Kasumi-1 (cell line): Measurements from ENCODE around the gene MGST2.
"Not testable (repeated sequence)": the region's sequence is repeated elsewhere in the genome, so short reads cannot be mapped to it uniquely, and the experiment has no call there.

Experiments
- DNase-seq, 2 experiments: peaks; one replicate each; lab custom pipeline; 2025; lab: John Stamatoyannopoulos, UW

Gene MGST2

DNA sequence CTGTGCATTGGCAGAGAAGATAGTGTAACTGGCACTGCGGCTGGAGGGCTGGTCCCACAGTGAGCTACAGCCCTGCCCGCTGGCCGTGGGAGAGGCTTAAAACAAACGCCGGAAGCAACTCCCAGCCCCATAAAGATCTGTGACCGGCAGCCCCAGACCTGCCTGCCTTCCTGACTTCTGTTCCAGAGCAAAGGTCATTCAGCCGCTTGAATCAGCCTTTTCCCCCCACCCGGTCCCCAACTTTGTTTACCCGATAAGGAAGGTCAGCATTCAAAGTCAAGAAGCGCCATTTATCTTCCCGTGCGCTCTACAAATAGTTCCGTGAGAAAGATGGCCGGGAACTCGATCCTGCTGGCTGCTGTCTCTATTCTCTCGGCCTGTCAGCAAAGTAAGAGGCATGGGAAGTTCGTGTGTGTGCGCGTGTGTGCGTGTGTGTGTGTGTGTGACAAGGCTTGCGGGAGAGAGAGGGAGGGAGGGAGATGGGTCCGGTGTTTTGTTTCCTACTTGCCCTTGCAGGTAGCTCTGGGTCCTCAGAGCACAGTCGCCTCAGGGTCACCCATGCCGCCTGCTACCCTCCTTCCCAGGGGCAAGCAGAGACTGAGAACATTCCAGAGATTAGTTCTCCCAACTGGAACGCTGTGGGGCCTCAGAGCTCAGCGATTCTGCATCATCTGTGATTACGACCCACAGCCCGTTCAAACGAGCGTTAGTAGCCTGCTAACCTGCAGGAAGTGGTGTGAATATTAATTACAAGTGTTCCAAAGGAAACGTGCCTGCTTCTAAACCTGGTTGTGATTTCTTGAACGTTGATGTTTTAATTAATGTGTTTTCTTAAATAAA is at the start of gene MGST2:
Gene MGST2 (plus strand): TSS at position 130 of the 840 bp plus-strand sequence. CDS start 201 bp downstream, at position 331.
- peak; percentile 74 to 80 for DNase-seq

DNA sequence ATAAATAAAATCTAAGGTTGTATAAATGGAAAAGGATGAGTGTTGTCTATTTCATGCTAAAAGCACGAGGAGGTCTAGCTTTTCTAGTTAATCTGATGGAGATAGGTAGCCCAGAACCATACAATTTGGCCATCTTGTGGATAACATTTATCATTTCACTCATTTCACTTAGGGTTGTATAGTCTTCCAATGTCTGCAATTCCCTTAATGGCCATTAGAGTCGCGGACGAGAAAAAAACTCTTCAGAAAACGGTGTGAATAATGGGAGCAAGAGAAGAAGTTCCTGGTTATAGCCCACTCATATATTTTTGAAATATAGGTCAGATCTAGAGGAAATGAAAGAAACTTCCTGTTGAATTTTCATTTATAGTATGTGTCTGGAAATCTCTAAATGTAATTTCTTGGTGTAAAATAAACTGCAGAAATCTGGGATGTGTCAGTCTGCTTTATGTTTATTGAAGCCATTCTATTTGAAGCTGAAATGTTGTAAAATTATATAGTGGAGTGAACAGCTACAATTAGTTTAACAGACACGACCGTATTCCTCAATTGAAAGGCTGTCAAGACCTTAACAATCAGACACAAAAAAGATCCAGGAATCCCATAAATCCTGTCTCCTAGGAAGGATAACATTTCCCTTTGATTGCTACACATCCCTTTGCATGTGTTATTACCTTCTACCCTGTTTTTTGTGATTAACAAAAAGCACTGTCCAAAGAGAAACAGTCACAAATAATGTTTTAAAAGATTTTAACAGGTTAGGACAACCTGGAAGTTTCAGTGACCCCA is 47.7 kb upstream of the MGST2 start:
- peak; percentile 40 to 66 for DNase-seq

DNA sequence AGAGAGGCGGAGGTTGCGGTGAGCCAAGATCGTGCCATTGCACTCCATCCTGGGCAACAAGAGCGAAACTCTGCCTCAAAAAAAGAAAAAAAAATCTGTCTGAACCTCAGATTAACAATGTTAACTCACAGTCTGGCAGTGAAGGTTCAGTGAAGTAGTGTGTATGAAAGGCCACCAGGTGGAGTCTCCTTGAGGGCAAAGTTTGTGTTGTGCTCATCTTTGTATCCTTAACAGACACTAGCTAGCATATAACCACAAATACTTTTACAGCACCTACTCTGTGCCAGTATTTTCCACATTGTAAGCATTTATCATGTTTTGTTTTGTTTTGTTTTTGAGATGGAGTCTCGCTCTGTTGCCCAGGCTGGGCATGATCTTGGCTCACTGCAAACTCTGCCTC is 46.0 kb upstream of the MGST2 start:
- peak; percentile 69 to 81 for DNase-seq

GRCh38 chr4:139622901-139623381 is 42.7 kb upstream of the MGST2 start:
- DNase-seq = no peak

DNA sequence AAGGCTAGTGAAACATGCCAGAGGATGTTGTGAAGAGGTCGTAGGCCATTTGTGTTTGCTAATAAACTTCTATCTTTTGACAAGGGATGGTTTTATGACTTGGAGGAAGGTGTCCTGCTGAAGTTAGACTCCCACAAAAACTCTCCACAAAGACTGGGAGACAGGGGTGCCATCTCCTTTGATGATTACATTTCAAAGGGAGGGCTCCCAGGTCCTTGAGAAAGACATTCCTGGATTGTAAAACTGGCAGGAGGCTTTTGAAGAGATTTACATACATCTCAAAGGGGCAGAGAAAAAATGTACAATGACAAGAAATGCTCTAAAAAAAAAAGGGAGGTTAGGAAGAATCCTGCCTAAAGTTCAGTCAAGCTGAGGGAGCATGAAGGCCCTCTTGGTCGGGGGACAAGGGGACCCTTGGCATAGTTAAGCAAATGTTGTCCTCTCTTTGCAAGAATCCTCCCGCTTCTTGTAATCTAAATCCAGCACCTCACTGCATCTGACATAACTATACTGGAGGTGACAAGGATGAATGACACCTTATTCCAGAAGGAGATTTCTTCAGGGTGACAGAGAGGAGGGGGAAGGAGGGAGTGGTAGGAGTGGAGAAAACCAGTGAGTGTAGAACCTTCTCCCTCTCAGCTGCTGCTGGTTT is 41.1 kb upstream of the MGST2 start:
- no peak for DNase-seq

DNA sequence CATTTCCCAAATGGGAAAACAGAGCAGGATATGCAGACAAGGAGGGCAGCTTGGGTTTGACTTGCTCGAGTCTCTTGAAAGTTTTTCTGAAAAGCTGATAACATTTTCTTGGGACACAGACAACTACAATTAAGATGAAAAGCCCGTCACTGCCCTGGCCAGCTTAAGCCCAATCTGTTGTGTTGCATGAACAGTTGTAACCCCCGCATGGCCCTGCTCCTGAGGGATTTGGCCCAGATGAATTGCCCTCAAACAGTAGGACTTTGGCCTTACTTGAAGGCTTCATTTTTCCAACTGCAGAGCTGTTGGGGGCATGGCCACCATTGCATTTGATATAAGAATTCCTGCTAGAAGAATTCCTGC is 40.5 kb upstream of the MGST2 start:
- DNase-seq = no peak

DNA sequence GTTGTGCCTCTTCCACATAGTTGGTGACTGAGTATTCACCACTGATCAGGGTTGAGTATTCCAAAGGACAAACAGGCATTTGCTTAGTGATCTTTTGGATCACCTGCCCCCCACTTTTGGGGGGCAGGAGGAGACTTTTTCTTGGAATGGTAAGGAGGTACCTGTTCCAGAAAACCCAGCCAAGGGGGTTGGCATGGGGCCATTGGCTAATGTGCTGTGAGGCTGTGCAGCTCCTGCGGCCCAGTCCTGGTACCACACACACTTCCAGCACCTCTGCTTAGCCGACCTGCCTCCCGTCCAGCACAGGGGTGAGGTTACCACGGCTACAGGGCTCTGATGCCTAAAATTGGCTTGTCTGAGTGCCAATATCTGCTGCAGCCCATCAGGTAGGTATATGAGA is 40.1 kb upstream of the MGST2 start:
- no peak for DNase-seq

DNA sequence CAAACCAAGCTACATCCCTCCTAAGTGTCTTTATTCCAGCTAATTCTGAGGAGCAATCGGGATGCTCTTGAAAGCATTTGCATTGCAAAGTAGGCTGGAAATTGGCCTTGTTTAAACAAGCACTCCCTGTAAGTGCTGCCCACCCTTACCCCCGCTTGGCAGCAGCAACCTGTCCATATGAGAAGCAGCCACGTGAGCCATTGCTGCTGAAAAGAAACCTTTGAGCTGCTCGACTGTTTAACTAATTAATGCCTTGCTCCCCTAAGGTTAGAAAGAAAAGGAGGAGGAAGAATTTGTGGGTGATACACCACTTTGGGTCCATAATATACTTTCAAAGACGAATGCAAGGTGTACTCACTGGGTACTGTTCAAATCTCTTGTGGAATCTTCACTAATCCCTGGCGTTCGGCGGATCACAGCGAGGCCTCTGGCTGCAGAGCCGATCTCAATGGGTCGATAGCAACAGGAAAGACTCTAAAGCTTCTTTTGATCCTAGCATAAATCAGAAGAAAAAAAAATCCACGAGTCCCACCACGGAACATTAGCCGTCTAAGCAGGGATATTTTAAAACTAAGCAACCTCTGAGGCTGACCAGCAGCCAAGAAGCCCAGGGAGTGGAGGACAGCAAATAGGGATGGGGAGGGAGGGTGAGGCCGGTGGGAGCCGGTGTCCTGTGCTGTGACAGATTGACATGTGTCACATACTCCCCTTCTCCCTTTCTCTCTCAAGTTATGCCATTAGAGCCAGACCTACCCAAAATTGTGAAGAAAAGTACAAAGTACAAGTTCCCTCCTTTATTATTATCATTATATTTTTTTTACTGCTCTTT is 37.2 kb upstream of the MGST2 start:
- DNase-seq = no peak

- no peak for DNase-seq
Measured at GRCh38 chr4:139629436-139630125, 36.0 kb upstream of the MGST2 start.

DNA sequence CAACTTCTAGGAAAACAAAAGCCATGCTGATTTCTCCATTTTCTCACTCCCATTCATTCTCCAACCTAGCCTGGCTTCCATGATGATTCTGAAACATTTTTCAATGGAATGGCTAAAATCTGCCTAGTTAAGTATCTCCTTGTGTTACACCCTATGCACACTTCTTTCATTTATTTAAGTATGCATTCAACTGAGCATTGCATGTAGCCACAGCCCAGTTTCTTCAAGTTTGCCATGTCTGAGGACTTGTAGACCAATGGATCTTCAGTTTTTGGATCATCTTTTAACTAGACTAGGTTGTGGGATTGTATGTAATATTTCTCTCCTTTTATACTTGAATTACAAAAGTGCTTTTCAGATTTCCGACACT is 35.5 kb upstream of the MGST2 start:
- DNase-seq = no peak

GRCh38 chr4:139630991-139631390 is 34.6 kb upstream of the MGST2 start:
- no peak for DNase-seq

DNA sequence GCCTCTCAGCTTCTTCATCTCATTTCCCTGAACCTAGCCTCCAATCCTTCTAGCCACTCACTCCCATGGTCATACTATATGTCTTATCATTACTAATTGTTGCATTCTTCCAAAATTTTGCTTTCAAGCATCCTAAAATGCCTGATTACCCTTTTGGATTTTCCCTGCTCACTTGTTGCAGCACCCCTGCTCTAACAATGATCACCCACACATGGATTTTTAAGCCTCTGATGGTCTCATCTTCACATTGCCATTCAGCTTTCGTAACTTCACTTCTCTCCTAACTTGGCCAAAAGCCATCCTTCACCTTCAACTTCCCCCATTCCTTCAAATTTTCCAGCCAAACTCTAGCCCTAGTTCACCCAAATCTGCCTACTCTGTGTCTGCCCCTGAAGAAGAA is 33.8 kb upstream of the MGST2 start:
- no peak for DNase-seq

DNA sequence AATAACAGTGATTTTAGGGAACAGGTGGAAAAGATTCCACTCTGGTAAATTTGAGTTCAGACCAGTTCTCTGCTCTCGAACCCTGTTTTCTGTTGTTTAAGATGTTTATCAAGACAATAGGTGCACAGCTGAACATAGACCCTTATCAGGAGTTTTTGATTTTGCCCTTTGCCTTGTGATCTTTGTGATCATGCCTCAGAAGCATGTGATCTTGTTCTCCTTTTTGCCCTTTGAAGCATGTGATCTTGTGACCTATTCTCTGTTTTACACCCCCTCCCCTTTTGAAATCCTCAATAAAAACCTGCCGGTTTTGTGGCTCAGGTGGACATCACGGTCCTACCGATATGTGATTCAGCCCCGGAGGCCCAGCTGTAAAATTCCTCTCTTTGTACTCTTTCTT is 32.9 kb upstream of the MGST2 start:
- DNase-seq = not testable (repeated sequence)

- DNase-seq = no peak
Measured at GRCh38 chr4:139633195-139633594, 32.4 kb upstream of the MGST2 start.

- DNase-seq = no peak
Measured at GRCh38 chr4:139633661-139634060, 32.0 kb upstream of the MGST2 start.

DNA sequence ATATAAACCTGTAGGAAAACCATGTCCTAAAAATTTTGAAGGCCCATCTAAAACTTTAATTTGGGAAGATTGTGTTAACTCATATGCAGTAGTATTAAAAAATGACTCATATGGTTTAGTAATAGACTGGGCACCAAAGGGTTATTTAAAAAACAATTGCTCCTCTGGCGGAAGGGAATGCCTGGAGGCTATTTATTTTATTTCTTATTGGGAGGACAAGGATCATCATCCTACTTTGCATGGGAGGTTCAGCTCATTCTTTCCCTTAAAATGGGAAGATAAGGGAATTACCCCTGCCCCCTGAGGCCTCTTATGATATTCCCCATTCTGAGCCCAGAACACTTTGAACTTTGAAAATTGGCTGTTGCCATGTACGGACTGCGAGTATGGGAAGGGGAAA is 29.7 kb upstream of the MGST2 start:
- no peak for DNase-seq

GRCh38 chr4:139638306-139638705 is 27.3 kb upstream of the MGST2 start:
- DNase-seq = not testable (repeated sequence)

DNA sequence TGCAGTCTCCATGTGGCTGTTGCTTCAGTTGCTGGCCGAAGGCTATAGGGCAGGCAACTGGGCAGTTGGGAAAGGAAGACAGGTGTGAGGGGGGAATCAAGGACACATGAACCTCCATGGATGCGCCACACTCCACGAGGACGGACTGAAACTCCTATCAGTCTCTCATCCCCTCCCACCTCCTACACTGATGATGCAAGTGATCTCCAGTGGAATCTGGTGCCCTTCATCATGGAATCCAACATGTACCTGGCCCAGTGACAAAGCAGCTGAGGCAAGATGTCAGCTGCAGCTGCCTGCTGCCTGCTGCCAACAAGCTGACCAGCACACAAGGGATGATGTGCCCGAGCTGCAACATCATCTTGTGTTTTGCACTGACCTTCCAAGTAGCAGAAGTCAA is 26.0 kb upstream of the MGST2 start:
- DNase-seq = no peak

- DNase-seq = no peak
Measured at GRCh38 chr4:139641218-139641617, 24.4 kb upstream of the MGST2 start.

DNA sequence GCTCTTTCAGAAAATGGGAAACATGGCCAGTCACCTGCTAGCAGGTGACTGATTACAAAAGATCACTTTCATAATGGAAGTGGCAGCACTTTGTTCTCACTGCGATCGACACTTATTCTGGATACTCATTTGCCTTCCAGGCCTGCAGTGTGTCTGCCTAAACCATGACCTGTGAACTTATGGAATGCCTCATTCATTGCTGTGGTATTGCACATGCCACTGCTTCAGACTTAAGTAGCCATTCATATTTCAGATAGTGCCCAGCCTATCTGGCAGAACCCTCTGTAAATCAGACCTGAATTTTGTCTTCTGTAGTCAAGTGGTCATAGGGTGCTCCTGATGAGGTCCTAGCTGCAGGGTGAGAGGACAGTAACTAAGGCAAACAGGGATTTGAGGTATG is 23.3 kb upstream of the MGST2 start:
- no peak for DNase-seq
